HG03469 (cell line): ENCODE measurements around the gene DYSF.

Experiments
- ATAC-seq: cut with Tn5 transposase; IDR thresholded peaks from one replicate; pipeline ENCODE4 v1.9.1; 2021; ENCODE audit warnings: mild to moderate bottlenecking, moderate library complexity, moderate number of reproducible peaks; ENCODE audit not compliant: unreplicated experiment

Gene DYSF

GRCh38 chr2:71666094-71666474 is 212.7 kb downstream of the DYSF start:
- ATAC-seq, result no peak

GRCh38 chr2:71667256-71668182 is 214.2 kb downstream of the DYSF start:
- ATAC-seq, result no peak

DNA sequence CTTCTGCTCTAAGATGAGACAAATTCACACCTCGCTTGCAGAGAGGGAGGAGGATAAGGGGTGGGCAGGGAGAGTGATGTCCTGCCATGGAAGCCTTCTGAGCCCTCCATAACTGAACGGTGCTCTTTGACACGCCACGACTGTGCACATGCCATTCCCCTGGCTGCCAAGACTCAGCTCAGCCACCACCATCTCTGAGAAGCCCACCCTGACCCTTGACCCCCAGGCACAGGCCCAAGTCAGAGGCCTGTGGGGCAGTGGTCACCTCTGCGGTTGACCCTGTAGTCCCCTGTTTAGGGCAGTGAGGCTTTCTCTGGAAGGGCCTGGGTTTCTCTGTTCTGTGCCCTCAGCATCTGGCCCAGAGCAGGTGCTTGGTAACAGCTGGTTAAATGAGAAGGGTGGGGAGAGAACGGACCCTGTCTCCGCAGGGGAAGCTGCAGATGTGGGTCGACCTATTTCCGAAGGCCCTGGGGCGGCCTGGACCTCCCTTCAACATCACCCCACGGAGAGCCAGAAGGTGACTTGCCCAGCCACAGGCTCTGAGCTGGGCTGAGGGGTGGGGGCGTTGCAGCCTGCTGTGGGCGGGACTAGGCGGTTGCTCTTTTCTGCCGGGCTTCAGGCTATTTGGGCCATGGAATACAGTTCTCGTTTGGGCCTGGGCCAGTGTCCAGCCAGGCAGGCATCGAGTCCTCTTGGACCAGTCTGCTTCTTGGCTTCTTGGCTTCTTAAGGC is 215.1 kb downstream of the DYSF start:
- ATAC-seq, result no peak

- no peak for ATAC-seq
These were observed 215.7 kb downstream of the DYSF start for GRCh38 chr2:71669058-71669456.

DNA sequence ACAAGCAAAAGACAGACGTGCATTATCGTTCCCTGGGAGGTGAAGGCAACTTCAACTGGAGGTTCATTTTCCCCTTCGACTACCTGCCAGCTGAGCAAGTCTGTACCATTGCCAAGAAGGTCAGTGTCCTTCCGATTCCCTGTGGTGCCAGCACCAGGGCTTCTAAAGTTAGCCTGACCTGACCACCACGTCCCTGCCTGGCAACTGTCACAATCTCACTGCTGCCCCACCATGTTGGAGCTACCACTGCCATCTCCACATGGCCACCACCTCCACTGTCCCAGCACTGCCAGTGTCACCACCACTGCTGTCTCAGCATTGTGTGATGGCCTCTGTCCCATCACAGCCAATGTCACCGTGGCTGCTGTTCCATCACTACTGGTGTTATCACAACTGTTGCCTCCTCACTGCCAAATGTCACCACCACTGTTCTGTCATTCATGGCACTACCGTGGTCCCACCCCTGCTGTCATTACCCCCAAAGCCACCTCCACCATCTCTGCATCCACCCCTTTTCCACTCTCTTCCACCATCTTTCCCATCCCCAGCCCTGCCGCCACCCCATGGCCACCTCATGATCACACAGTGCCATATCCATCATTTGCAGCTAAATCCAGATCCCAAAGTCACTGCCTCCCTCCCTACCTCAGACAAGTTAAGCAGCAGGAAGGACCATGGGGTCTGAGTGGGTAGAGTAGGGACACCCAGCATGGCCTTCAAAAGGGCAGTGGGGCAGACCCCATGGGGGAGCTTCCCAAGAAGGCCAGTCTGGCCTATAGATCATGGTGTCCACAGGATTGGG is 216.5 kb downstream of the DYSF start:
- no peak for ATAC-seq

GRCh38 chr2:71670430-71670795 is 217.1 kb downstream of the DYSF start:
- ATAC-seq, result no peak

GRCh38 chr2:71671203-71671854 is 218.0 kb downstream of the DYSF start:
- no peak for ATAC-seq

- ATAC-seq, result no peak
These were observed 218.8 kb downstream of the DYSF start for GRCh38 chr2:71671895-71672825.

- no peak for ATAC-seq
These were observed 219.8 kb downstream of the DYSF start for GRCh38 chr2:71672826-71673795.

DNA sequence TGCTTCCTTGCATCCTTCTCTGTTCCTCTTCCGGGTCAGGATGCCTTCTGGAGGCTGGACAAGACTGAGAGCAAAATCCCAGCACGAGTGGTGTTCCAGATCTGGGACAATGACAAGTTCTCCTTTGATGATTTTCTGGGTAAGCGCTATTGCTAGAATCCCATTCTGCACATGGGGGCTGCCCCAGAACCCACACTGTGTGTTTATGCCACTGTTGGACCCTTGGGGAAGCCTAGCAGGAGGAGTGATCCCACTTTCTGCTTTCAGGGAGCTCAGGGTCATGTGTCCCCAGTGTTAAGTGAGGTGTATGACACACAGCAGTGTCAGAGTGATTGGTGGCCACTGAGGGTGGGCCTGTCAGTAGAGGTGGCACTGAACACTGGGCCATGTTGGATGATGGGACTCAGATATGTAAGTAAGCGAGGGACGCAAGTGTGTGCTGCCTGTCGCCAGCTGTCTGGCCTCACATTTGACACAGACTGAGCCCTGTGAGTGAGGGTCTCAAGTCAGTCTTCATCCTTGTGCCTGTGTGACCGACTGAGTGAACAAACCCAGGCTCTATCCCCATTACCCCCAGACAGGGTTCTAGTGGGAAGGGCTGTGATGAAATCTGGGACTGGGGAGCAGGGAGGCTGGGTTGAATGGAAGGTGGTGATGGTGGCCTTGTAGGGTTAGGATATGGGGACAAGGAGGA is 220.9 kb downstream of the DYSF start:
- no peak for ATAC-seq

- no peak for ATAC-seq
These were observed 221.9 kb downstream of the DYSF start for GRCh38 chr2:71675296-71675695.

- ATAC-seq, result no peak
These were observed 225.5 kb downstream of the DYSF start for GRCh38 chr2:71678874-71679273.

- no peak for ATAC-seq
These were observed 226.1 kb downstream of the DYSF start for GRCh38 chr2:71679491-71679890.

- ATAC-seq, result no peak
These were observed 227.6 kb downstream of the DYSF start for GRCh38 chr2:71680925-71681324.

DNA sequence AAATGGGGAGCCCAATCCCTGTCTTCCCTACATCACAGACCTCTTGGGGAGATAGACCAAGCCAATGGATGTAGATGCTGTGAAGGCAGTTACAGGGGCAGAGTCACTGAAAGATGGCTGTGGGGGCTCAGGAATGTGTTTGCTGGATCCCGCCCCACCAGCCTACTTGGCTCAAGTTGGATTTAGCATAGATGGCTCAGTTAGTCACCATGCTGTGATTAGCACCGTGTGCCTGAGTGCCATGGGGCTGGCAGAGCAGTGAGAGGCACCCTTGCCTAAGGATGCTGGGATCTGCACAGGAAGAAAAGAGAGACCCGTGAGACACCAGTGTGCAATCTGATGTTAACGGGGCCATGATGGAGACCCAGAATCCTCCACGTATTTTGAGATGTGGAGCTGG is 228.3 kb downstream of the DYSF start:
- ATAC-seq, result no peak

DNA sequence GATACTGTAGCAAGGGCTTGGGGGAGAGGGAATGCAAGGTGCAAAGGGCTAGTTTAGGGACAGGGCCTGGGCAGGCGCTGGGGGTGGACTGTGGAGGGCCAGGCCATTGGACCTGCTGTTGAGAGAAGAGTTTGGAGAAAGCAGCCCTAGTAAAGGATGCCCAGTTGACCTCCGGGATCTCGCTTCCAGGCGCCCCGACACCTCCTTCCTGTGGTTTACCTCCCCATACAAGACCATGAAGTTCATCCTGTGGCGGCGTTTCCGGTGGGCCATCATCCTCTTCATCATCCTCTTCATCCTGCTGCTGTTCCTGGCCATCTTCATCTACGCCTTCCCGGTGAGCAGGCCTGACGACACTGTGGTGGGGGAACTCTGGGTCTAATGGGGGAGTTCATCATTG is 229.0 kb downstream of the DYSF start:
- ATAC-seq, result no peak

DNA sequence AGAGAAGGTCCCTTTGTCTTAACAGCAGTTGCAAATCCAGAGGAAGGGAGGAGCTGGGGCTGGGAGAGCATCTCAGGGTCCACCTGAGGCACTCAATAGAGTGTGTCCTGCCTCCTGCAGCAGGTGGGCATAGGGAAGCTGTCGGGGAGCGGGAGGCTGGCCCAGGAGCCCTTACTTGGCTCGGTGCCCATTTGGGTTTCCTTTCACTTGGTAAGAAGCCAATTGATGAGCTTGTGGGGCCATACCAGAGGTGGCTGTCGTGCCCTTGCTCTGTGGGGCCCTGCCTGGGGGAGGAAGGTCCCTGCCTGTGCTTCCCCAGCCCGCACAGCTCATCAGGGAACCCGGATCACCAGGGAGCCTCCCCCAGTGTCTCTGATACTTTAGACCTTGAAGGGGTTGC is 229.7 kb downstream of the DYSF start:
- no peak for ATAC-seq

- no peak for ATAC-seq
These were observed 230.3 kb downstream of the DYSF start for GRCh38 chr2:71683666-71684065.
